ENCODE measurements around the gene H3-3A.

DNA sequence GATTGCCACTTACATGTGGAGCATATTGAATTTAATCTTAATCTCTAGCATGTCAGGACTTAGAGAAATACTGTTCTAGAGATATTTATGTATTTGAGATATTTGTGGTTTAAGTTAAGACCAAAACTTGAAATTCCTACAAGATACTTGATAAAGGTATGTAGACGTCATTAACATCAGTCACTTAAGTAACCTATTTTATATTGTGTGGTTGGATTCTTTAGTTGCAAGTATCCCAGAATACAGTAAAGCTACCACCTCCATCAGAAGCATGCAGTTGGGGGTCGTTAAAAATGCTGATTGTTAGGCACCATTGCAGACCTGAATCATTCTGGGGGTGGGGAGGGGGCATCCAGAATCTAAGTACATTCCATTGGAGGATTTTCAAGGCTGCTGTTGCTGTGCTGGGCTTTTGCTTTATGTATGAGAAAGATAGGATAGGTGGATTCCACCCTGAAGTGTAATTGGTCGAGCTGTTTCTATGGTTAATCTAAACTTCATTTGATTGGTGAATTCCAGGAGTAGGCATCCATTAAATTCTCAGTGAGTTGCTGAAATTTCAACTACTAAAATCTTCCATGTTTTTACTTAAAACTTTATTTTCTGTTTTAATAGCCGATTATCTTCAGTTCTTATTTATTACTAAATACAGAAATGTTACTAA lies 4.0 kb downstream of the H3-3A start:
- TF ChIP-seq, protein P1, sequence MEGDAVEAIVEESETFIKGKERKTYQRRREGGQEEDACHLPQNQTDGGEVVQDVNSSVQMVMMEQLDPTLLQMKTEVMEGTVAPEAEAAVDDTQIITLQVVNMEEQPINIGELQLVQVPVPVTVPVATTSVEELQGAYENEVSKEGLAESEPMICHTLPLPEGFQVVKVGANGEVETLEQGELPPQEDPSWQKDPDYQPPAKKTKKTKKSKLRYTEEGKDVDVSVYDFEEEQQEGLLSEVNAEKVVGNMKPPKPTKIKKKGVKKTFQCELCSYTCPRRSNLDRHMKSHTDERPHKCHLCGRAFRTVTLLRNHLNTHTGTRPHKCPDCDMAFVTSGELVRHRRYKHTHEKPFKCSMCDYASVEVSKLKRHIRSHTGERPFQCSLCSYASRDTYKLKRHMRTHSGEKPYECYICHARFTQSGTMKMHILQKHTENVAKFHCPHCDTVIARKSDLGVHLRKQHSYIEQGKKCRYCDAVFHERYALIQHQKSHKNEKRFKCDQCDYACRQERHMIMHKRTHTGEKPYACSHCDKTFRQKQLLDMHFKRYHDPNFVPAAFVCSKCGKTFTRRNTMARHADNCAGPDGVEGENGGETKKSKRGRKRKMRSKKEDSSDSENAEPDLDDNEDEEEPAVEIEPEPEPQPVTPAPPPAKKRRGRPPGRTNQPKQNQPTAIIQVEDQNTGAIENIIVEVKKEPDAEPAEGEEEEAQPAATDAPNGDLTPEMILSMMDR (IDR thresholded peaks at IDR 0.05): no peak
- TF ChIP-seq POLR2A (IDR thresholded peaks at IDR 0.05): no peak

Data from Peyer's patch (tissue), 4 donors.